ENCODE results near the gene MIS18A. TPM values are rescaled to one million over a fixed set of nuclear protein-coding genes. Genes with fewer than 3 reads are reported as not detected.

The MIS18A gene
- total RNA-seq, 2 donors from 2014 or later = 13.5 to 36.2 TPM

- intact Hi-C loops (cut with DNase I) = no loop called here
- DNase-seq = no peak
Observed at GRCh38 chr21:32316361-32317215, 37.7 kb upstream of the MIS18A start.

GRCh38 chr21:32315511-32316281, 36.8 kb upstream of the MIS18A start:
- Histone ChIP-seq H3K4me3 (no peak overlapping the region), H3K27me3 (no peaks in the 10 kb centered on the region), H3K9ac (ENCODE audit: low read depth in 2 of 2, low read length in 2 of 2) (no peak overlapping the region), H3K4me1 (no peaks in the 10 kb centered on the region), H3K36me3 (no peaks in the 10 kb centered on the region), H3K9me3 (no peaks in the 10 kb centered on the region), H3K27ac (no peak overlapping the region)
- intact Hi-C loops (cut with DNase I) = no loop called here
- no peak for TF ChIP-seq CTCF (IDR thresholded peaks at IDR 0.05)
- DNase-seq = no peak

More at GRCh38 chr21:32316361-32317215, 37.7 kb upstream of the MIS18A start:
- TF ChIP-seq CTCF (IDR thresholded peaks at IDR 0.05) = no peak
- no peaks in the 10 kb centered on the region for H3K9me3 ChIP-seq
- no peaks in the 10 kb centered on the region for H3K4me1 ChIP-seq
- no peaks in the 10 kb centered on the region for H3K27me3 ChIP-seq
- no peak overlapping the region for H3K4me3 ChIP-seq
- no peak overlapping the region for H3K27ac ChIP-seq
- H3K9ac ChIP-seq (ENCODE audit: low read depth in 2 of 2, low read length in 2 of 2) = no peak overlapping the region
- no peaks in the 10 kb centered on the region for H3K36me3 ChIP-seq

DNA sequence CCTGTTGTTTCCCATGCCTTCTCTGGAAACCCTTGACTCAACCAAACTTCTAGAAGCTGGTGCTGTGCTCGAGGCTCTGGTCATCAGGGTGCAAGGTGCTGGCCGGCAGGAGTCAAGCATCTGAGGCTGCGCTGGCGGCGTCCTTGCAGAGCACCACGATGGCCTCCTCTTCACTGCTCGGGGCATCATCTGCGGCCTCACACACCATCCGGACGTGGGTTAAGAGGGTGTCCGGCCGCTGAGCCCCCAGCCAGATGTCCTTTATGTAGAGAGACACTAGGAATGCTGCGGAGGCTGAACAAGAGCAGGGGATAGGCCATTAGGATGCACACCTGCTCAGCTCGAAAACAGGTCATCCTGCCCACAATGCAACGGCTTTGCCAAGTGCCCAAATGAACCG, 36.0 kb upstream of the MIS18A start:
- H3K4me3 ChIP-seq = no peak overlapping the region
- no peaks in the 10 kb centered on the region for H3K4me1 ChIP-seq
- no peak for DNase-seq
- no peaks in the 10 kb centered on the region for H3K36me3 ChIP-seq
- no peak for TF ChIP-seq CTCF (IDR thresholded peaks at IDR 0.05)
- H3K9me3 ChIP-seq = no peaks in the 10 kb centered on the region
- H3K27me3 ChIP-seq = no peaks in the 10 kb centered on the region
- H3K27ac ChIP-seq = no peak overlapping the region
- H3K9ac ChIP-seq (ENCODE audit: low read depth in 2 of 2, low read length in 2 of 2) = no peak overlapping the region
- intact Hi-C loops (cut with DNase I) = no loop called here

GRCh38 chr21:32312976-32313375, 34.1 kb upstream of the MIS18A start:
- no peak overlapping the region for H3K27ac ChIP-seq
- H3K4me3 ChIP-seq = no peak overlapping the region
- no peaks in the 10 kb centered on the region for H3K9me3 ChIP-seq
- TF ChIP-seq CTCF (IDR thresholded peaks at IDR 0.05) = no peak
- no peak overlapping the region for H3K9ac ChIP-seq (ENCODE audit: low read depth in 2 of 2, low read length in 2 of 2)
- DNase-seq = peak; percentile 10
- no peaks in the 10 kb centered on the region for H3K27me3 ChIP-seq
- intact Hi-C loops (cut with DNase I) = no loop called here
- no peaks in the 10 kb centered on the region for H3K4me1 ChIP-seq
- H3K36me3 ChIP-seq = no peaks in the 10 kb centered on the region

- H3K9ac ChIP-seq (ENCODE audit: low read depth in 2 of 2, low read length in 2 of 2) = no peak overlapping the region
- TF ChIP-seq CTCF (IDR thresholded peaks at IDR 0.05) = no peak
- no peak overlapping the region for H3K4me3 ChIP-seq
- H3K36me3 ChIP-seq = no peaks in the 10 kb centered on the region
- H3K9me3 ChIP-seq = no peaks in the 10 kb centered on the region
- intact Hi-C loops (cut with DNase I) = no loop called here
- no peaks in the 10 kb centered on the region for H3K27me3 ChIP-seq
- DNase-seq = peak; percentile 10
- H3K4me1 ChIP-seq = no peaks in the 10 kb centered on the region
- no peak overlapping the region for H3K27ac ChIP-seq
Observed at GRCh38 chr21:32312326-32312725, 33.5 kb upstream of the MIS18A start.

All from colonic mucosa (tissue), 4 donors.